ENCODE measurements around the gene ALOX12.

Gene ALOX12

GRCh38 chr17:7001318-7001961 is 5.6 kb downstream of the ALOX12 start:
- peak in 1 of 3 experiments; percentile 53 for DNase-seq (ENCODE audit: low read depth in 3 of 3)

DNA sequence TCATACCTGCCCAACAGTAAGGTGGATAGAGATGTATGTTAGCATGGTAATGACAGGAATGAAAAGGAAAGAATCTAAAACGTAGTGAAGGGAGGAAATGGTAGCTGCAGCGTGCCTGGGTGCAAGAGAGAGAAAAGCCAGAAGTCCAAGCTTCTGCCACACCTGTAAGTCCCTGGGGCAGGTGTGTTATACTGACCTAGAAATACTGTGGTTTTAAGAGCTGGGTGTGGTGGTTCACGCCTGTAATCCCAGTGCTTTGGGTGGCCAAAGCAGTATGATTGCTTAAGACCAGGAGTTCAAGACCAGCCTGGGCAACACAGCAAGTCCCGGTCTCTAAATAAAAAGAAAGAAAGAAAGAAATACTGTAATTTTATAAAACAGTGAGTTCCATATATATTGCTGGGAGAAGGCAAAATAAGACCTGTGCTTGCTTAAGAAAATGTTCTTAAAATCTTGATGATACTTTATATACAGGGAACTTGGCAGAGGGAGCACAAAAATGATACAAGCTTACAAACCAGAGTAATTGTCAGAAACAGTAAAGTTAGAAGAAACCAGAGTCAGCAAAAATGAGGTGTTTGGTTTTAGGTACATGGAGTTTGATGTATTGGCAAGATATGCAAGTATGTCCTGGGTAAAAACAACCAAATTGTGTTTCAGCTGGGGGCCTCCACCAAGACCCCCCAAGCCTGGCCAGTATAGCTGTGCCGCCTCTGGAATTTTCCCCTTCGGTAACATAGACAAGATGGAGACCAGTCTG is 6.6 kb downstream of the ALOX12 start:
- DNase-seq (ENCODE audit: low read depth in 3 of 3), result no peak

GRCh38 chr17:7003745-7004144 is 7.9 kb downstream of the ALOX12 start:
- no peak for DNase-seq (ENCODE audit: low read depth in 3 of 3)

DNA sequence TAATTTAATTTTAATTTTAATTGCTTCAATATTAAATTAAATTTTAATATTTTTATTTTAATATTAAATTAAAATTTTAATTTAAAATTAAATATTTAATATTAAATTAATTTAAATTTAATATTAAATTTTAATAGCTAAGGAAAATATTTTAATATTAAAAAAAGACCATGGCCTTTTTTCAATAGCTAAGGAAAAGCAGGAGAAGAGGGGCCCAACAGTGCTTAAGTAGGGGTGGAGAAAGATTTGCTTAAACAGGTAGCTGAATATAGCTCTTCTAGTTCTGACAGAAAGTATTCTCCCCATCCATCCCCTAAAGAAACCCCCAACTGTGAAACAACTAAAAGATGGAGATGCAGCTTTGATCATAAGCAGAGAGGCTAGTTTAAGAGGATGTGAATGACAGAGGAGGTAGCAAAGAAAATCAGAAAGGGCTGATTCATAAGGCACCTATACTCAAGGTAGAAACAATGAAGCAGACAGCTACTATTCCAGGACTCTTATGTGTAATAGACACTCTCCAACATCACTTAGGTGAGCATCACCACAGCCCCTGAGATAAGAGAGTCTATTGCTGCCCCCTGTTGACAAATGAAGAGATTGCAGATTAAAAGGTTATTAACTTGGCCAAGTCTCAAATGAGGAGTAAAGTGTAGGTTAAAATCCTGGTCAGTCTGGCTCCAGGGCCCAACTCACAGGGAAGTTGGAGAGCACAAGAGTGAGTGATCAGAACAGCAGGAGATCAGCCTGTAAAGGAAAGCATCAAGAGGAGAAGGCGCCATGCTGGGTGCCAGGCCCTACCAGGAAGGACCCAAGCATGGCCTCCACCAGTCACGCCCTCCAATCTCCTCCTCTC is 8.8 kb downstream of the ALOX12 start:
- peak in 1 of 3 experiments; percentile 45 for DNase-seq (ENCODE audit: low read depth in 3 of 3)

DNA sequence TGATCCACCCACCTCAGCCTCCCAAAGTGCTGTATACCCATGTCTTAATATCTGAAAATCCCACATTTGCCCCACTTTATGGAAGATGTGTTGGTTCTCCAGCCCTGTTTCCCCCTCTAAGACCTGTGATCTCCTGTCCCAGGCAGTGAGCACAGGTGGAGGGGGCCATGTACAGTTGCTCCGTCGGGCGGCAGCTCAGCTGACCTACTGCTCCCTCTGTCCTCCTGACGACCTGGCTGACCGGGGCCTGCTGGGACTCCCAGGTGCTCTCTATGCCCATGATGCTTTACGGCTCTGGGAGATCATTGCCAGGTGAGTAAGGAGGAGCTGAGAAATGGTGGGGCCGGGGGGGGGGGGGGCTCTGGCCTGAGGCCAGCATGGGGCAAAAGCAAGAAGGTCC is 9.9 kb downstream of the ALOX12 start:
- no peak for DNase-seq (ENCODE audit: low read depth in 3 of 3)

DNA sequence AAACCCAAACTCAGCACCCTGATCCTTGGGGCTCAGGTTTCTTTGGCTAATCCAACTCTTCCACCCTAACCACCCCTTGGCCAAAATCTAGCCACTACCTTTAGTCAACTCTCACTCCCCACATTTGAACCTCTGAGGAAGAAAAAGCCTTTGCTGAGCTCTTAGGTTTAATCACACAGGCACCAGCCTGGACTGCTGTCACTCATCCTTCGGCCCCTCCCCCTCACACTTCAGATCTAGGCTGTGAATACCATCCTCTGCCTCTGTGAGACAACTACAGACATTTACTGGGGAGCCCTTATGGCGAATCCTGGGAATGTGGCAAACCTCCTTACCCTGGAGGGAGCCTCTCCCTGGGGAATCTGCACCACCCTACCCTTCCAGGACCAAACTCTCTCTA is 11.3 kb downstream of the ALOX12 start:
- DNase-seq (ENCODE audit: low read depth in 3 of 3), result no peak

- DNase-seq (ENCODE audit: low read depth in 3 of 3), result no peak
Measured at GRCh38 chr17:7010523-7010922, 14.7 kb downstream of the ALOX12 start.

- no peak for DNase-seq (ENCODE audit: low read depth in 3 of 3)
Measured at GRCh38 chr17:7011415-7011814, 15.6 kb downstream of the ALOX12 start.

GRCh38 chr17:7011942-7012254 is 16.0 kb downstream of the ALOX12 start:
- no peak for DNase-seq (ENCODE audit: low read depth in 3 of 3)

- peak; percentile 95 to 97 (median 95) for DNase-seq (ENCODE audit: low read depth in 3 of 3)
Measured at GRCh38 chr17:7014261-7014994, 18.6 kb downstream of the ALOX12 start.

DNA sequence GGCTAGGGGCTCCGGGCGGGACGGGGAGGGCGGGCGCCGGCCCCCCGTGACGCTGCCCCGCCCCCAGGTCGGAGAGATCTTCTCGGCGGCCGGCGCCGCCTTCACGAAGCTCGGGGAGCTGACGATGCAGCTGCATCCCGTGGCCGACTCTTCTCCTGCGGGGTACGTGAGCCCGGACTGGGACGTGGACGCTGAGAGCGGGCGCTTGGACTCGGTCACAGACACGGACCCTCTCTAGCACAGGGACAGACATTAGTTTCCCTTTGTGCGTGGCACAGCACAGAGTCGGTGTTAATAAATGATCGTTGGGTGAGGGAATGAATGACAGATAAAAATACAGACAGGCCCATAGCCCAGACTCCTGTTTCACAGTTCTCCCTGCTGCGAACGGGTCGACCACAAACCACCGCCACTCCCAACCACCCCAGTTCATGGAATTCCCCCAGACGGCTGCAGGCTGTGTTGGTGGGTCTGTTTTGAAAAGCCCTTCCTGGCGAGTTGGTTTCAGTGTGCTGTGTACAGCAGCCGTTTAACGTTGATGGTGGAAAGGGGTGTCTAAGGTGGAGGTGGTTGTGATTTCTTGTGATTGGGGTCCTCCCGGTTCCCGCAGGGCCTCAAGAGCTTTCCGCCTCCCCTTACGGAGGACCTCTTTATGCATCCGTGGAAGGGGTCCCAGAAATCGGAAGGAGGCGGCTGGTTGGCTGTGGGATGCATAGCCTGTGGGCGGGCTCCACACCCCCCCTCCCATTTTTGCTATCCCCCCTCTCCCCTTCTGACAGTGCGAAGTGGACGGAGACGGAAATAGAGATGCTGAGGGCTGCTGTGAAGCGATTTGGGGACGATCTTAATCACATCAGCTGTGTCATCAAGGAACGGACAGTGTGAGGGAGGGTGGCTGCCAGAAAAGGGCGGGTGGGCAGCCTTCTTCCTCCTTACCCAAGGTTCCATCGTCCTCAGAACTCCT is 19.4 kb downstream of the ALOX12 start:
- DNase-seq (ENCODE audit: low read depth in 3 of 3), result peak; percentile 60 to 78 (median 63)

GRCh38 chr17:7016418-7016817 is 20.6 kb downstream of the ALOX12 start:
- no peak for DNase-seq (ENCODE audit: low read depth in 3 of 3)

DNA sequence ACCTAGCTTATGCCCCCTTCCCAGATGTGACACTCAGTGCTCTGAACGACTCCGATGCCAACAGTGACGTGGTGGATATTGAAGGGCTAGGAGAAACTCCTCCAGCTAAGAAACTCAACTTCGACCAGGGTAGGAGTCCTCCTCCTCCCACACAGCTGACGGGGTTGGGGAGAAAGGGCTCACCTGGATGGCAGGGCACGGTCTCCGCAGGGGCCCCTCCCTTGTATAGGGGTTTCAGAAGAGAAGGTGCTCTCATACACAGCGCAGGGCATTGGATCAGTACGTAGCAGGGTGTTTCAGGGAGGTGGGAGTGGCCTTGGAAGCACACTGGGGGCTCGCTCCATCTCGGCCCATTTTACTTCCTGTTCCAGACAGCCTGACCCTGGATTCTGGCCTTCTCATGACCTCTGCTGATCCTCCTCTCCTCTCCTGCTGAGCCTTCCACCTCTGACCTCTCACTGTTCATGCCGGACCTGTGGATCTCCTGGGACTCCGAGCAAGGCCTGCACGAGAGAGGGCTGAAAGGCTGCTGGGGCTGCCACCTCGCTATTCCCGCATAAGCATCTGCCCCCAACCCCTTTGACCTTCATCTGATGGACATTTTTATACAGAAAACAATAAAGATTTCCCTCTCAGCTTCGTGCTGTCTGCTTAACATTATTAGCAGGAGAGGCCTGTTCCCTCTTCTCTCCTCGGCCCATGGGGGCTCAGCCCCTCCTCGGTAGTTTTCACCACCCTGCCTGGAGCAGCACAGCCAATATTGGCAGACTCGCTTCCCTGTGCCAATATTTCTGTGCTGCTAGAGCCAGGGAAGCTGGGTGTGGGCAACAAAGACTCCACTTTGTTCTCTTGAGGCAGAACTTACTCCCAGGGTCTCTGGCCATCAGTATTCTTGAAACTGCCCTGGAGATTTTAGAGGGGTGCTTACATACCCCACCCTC is 21.3 kb downstream of the ALOX12 start:
- DNase-seq (ENCODE audit: low read depth in 3 of 3), result no peak

- DNase-seq (ENCODE audit: low read depth in 3 of 3), result no peak
Measured at GRCh38 chr17:7017827-7018200, 22.0 kb downstream of the ALOX12 start.

DNA sequence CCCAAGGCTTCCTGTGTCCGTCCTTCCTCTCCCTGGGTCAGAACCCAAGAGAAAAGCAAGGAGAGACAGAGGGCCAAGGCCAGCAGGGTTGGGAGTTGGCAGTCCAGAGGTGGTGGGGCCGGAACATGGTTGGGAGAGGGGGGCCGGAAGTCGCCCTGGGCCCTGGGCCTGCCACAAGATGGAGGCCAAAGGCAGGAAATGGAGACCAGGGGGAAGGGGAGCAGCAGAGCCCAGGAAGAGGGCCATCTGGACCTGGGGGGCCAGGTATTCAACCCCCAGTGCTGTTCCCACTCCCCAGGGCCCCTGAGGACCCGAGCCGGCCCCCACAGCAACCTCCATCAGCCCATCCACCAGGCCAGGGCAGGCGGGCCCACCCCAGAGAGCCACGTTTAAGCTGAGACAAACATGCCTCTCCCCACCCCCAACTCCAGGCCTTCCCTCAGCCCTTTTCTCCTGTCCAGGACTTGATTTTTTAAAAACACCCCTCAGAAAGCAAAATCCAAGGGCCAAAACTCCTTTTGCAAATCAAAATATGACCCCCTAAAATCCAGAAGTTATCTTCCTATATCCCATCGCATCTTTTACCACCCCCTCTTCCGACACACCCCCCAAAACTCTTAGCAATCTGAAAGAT is 22.6 kb downstream of the ALOX12 start:
- DNase-seq (ENCODE audit: low read depth in 3 of 3), result no peak

- no peak for DNase-seq (ENCODE audit: low read depth in 3 of 3)
Measured at GRCh38 chr17:7019367-7019766, 23.5 kb downstream of the ALOX12 start.

- no peak for DNase-seq (ENCODE audit: low read depth in 3 of 3)
Measured at GRCh38 chr17:7019839-7020519, 24.1 kb downstream of the ALOX12 start.

DNA sequence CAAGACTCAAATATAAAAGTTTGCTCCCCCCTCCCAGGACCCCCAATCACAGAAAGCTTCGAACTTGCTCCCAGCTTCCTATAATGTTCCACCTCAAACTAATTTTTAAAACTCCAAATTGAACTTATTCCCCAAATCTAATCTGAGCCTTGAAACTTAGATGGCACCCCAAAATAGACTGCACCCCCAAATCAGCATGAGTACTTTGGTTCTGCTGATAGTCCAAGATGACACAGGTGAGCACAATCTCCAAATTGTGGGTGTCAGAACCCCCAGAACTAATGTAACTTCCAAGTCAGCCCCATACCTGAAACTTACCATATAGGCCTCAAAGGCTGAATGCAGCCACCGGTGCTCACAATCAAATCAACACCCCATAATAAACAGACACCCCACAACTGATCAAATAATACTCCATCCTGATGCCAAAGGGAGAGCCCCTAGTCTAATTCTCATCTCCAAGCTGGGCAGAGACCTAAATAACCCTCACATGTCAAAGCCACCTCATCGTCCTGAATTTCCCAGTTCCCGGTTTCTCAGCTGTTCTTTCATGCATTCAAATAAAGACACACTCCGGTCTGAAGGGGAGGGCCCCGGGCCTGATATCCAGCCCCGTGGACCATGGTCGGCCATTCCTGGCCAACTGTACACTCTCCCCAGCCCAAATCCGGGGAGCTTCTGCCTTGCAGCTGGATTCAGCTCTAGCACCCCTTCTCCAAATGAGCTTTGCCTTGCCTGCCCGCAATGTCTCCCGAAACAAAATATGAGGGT is 25.2 kb downstream of the ALOX12 start:
- DNase-seq (ENCODE audit: low read depth in 3 of 3), result no peak
